ENCODE data around the gene IKZF1.

IKZF1 gene

GRCh38 chr7:50283731-50284130 lies 20.8 kb upstream of the IKZF1 start:
- no peak for DNase-seq (ENCODE audit: low read depth)

GRCh38 chr7:50284296-50284695 lies 20.2 kb upstream of the IKZF1 start:
- DNase-seq (ENCODE audit: low read depth): no peak

- no peak for DNase-seq (ENCODE audit: low read depth)
Measured at GRCh38 chr7:50285269-50285668, 19.2 kb upstream of the IKZF1 start.

- DNase-seq (ENCODE audit: low read depth): no peak
Measured at GRCh38 chr7:50287129-50287528, 17.4 kb upstream of the IKZF1 start.

- no peak for DNase-seq (ENCODE audit: low read depth)
Measured at GRCh38 chr7:50292165-50292757, 12.3 kb upstream of the IKZF1 start.

- no peak for DNase-seq (ENCODE audit: low read depth)
Measured at GRCh38 chr7:50292763-50293162, 11.8 kb upstream of the IKZF1 start.

- DNase-seq (ENCODE audit: low read depth): no peak
Measured at GRCh38 chr7:50293509-50294179, 10.9 kb upstream of the IKZF1 start.

- no peak for DNase-seq (ENCODE audit: low read depth)
Measured at GRCh38 chr7:50295133-50295532, 9.4 kb upstream of the IKZF1 start.

GRCh38 chr7:50296799-50297198 lies 7.7 kb upstream of the IKZF1 start:
- no peak for DNase-seq (ENCODE audit: low read depth)

- DNase-seq (ENCODE audit: low read depth): no peak
Measured at GRCh38 chr7:50298811-50299562, 5.5 kb upstream of the IKZF1 start.

GRCh38 chr7:50300336-50300735 lies 4.2 kb upstream of the IKZF1 start:
- DNase-seq (ENCODE audit: low read depth): no peak

- DNase-seq (ENCODE audit: low read depth): no peak
Measured at GRCh38 chr7:50302486-50303334, 1.8 kb upstream of the IKZF1 start.

GRCh38 chr7:50303335-50304128 lies 984 bp upstream of the IKZF1 start:
- no peak for DNase-seq (ENCODE audit: low read depth)

GRCh38 chr7:50304911-50305582 lies 531 bp downstream of the IKZF1 start:
- no peak for DNase-seq (ENCODE audit: low read depth)

GRCh38 chr7:50305583-50306493 lies 1.3 kb downstream of the IKZF1 start:
- no peak for DNase-seq (ENCODE audit: low read depth)

GRCh38 chr7:50306494-50307367 lies 2.2 kb downstream of the IKZF1 start:
- DNase-seq (ENCODE audit: low read depth): no peak

GRCh38 chr7:50307368-50308032 lies 3.0 kb downstream of the IKZF1 start:
- DNase-seq (ENCODE audit: low read depth): no peak

GRCh38 chr7:50308203-50308531 lies 3.7 kb downstream of the IKZF1 start:
- DNase-seq (ENCODE audit: low read depth): no peak

Measured in EH (cell line).